ENCODE measurements around the gene DDIT4L. TPM values are rescaled to one million over a fixed set of nuclear protein-coding genes. Genes with fewer than 3 reads are reported as not detected.

The DDIT4L gene
- total RNA-seq, 1 experiment from 2014 or later = 2.1 TPM

DNA sequence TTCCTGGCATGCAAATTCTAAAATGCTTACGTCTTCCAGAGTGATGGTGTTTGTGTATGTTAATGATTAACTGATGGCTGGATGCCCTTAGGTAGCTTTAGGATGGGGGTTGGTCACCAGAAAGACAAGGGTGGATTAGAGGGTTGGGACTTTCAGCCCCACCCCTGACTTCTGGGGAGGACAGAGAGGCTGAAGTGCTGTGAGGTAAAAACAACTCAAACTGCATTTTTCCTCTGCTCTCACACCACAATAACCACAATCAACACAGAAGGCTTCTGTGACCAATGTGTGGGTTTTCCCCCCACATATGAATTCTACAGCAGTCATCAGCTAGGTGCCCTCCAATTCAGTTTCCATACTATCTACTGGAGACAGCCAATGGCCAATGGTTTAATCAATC is 18.7 kb upstream of the DDIT4L start:
- H3K9ac ChIP-seq (ENCODE audit: extremely low read depth, insufficient read length, low read length) = no peak overlapping the region
- H3K27ac Mint-ChIP-seq = peak overlapping the region in 1 of 3 experiments; percentile 25; a peak in 1 of 7 replicates
- H3K14ac ChIP-seq (ENCODE audit: insufficient read depth, low read length) = no peak overlapping the region
- no peak overlapping the region for H4K8ac ChIP-seq (replicated peaks; ENCODE audit: insufficient read length, low read depth, low read length)
- H3K79me2 ChIP-seq (ENCODE audit: insufficient read depth, low read length) = no peaks in the 10 kb centered on the region
- no peak overlapping the region for H2BK15ac ChIP-seq (ENCODE audit: low read depth, low read length)
- H3K79me1 ChIP-seq (ENCODE audit: insufficient read depth, low read depth, low read length, poor library complexity, severe bottlenecking) = no peaks in the 10 kb centered on the region
- H3K4me2 ChIP-seq (ENCODE audit: insufficient read depth, insufficient read length, low read length) = no peak overlapping the region
- no peaks in the 10 kb centered on the region for H3K36me3 Mint-ChIP-seq (ENCODE audit: insufficient read depth in 1 of 3, low read depth in 3 of 3)
- H3K27me3 Mint-ChIP-seq (ENCODE audit: low read depth) = no peaks in the 10 kb centered on the region
- no peaks in the 10 kb centered on the region for H3K27me3 ChIP-seq (ENCODE audit: insufficient read depth, low read length)
- H3K9me3 Mint-ChIP-seq = no peaks in the 10 kb centered on the region; a peak in 1 of 5 replicates
- H4K5ac ChIP-seq (ENCODE audit: insufficient read length, low read depth, low read length) = no peak overlapping the region
- no peak overlapping the region for H3K23ac ChIP-seq (ENCODE audit: insufficient read length, low read depth, low read length)
- WGBS (ENCODE audit: extremely low coverage, insufficient read length, low lambda C conversion rate) = no CpG with 5 or more reads among the region's 1 CpG
- TF ChIP-seq, protein P1, sequence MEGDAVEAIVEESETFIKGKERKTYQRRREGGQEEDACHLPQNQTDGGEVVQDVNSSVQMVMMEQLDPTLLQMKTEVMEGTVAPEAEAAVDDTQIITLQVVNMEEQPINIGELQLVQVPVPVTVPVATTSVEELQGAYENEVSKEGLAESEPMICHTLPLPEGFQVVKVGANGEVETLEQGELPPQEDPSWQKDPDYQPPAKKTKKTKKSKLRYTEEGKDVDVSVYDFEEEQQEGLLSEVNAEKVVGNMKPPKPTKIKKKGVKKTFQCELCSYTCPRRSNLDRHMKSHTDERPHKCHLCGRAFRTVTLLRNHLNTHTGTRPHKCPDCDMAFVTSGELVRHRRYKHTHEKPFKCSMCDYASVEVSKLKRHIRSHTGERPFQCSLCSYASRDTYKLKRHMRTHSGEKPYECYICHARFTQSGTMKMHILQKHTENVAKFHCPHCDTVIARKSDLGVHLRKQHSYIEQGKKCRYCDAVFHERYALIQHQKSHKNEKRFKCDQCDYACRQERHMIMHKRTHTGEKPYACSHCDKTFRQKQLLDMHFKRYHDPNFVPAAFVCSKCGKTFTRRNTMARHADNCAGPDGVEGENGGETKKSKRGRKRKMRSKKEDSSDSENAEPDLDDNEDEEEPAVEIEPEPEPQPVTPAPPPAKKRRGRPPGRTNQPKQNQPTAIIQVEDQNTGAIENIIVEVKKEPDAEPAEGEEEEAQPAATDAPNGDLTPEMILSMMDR (conservative IDR thresholded peaks at IDR 0.05) = no peak
- no peaks in the 10 kb centered on the region for H3K9me3 ChIP-seq (ENCODE audit: control insufficient read depth, low read depth, low read length)
- H2BK12ac ChIP-seq (ENCODE audit: insufficient read length, low read depth, low read length) = no peak overlapping the region
- no peak overlapping the region for H2BK120ac ChIP-seq (ENCODE audit: low read depth, low read length, poor library complexity, severe bottlenecking)
- no peak overlapping the region for H3K4ac ChIP-seq (ENCODE audit: low read depth, low read length)
- H3K4me1 ChIP-seq (ENCODE audit: insufficient read depth, low read length) = no peaks in the 10 kb centered on the region
- H4K91ac ChIP-seq (ENCODE audit: insufficient read length, low read depth, low read length) = no peak overlapping the region
- H3K18ac ChIP-seq (ENCODE audit: insufficient read length, low read depth, low read length) = no peak overlapping the region
- H2AK5ac ChIP-seq (ENCODE audit: insufficient read length, low read length) = no peak overlapping the region
- H2BK5ac ChIP-seq (ENCODE audit: insufficient read length, low read length) = no peak overlapping the region
- no peak overlapping the region for H3T11ph ChIP-seq (ENCODE audit: low read length)
- no peak for DNase-seq
- no peaks in the 10 kb centered on the region for H3K23me2 ChIP-seq (ENCODE audit: insufficient read length, low read depth, low read length, poor library complexity, severe bottlenecking)
- no peak overlapping the region for H3K27ac ChIP-seq (ENCODE audit: insufficient read length, low read depth, low read length)
- no peak overlapping the region for H3K4me3 Mint-ChIP-seq
- no peak overlapping the region for H3K56ac ChIP-seq (ENCODE audit: insufficient read length, low read depth, low read length)
- no peak overlapping the region for H2BK20ac ChIP-seq (ENCODE audit: low read depth, low read length, poor library complexity, severe bottlenecking)
- H4K20me1 ChIP-seq (ENCODE audit: control insufficient read depth, insufficient read depth, insufficient read length) = no peaks in the 10 kb centered on the region
- H2AFZ ChIP-seq (ENCODE audit: low read length) = no peak overlapping the region
- 0 out of 4 replicates have a peak, but pooled peaks cover 2 to 4% of the 10 kb centered on the region in 2 experiments for H3K4me1 Mint-ChIP-seq
